Cardiac septum (tissue), 1 donor: Measurements from ENCODE around the gene PHRF1. TPM values are rescaled to one million over a fixed set of nuclear protein-coding genes. Genes with fewer than 3 reads are reported as not detected.

Experiments used
- DNase-seq: peaks from one replicate; pipeline ENCODE4 v3.0.0-alpha.2; 2020; ENCODE audit warnings: low spot score
- intact Hi-C: fragments of 100-400 bp; cut with DNase I; formaldehyde crosslinking; loops from one replicate; pipeline ENCODE4 v1.14.0; 2022
- total RNA-seq: library from RNA; stranded (reverse); fragmentation: NEBNext Ultra II Directional; extraction: Animal tissue kit (Norgen Biotek cat#: 25700); gene quantifications from one replicate; pipeline ENCODE4 v1.2.1, GENCODE V29; 2021
- donor health status: DM: no; HTN: no; CAD: no.

The PHRF1 gene
- total RNA-seq, 1 donor from 2014 or later = 20.9 TPM

- no peak for DNase-seq
- intact Hi-C loops = no loop called here
Observed at GRCh38 chr11:586376-587316, 10.4 kb downstream of the PHRF1 start.

GRCh38 chr11:587546-587945 is 11.3 kb downstream of the PHRF1 start:
- intact Hi-C loops = no loop called here
- no peak for DNase-seq

GRCh38 chr11:587978-588380 is 11.7 kb downstream of the PHRF1 start:
- no peak for DNase-seq
- intact Hi-C loops = no loop called here

GRCh38 chr11:589798-590197 is 13.5 kb downstream of the PHRF1 start:
- intact Hi-C loops = no loop called here
- no peak for DNase-seq

GRCh38 chr11:590997-591396 is 14.7 kb downstream of the PHRF1 start:
- intact Hi-C loops = no loop called here
- no peak for DNase-seq

GRCh38 chr11:592501-592900 is 16.2 kb downstream of the PHRF1 start:
- intact Hi-C loops = no loop called here
- DNase-seq = no peak

- no peak for DNase-seq
- intact Hi-C loops = no loop called here
Observed at GRCh38 chr11:592918-593317, 16.6 kb downstream of the PHRF1 start.

GRCh38 chr11:593347-593746 is 17.1 kb downstream of the PHRF1 start:
- intact Hi-C loops = no loop called here
- no peak for DNase-seq

- no peak for DNase-seq
- intact Hi-C loops = no loop called here
Observed at GRCh38 chr11:595400-595799, 19.1 kb downstream of the PHRF1 start.

- no peak for DNase-seq
- intact Hi-C loops = no loop called here
Observed at GRCh38 chr11:596374-596773, 20.1 kb downstream of the PHRF1 start.

GRCh38 chr11:597166-597725 is 21.0 kb downstream of the PHRF1 start:
- DNase-seq = no peak
- intact Hi-C loops = no loop called here

- DNase-seq = no peak
Observed at GRCh38 chr11:598005-598680, 21.9 kb downstream of the PHRF1 start.

GRCh38 chr11:601573-602245 is 25.4 kb downstream of the PHRF1 start:
- DNase-seq = no peak
- intact Hi-C loops = no loop called here

More at GRCh38 chr11:598005-598680, 21.9 kb downstream of the PHRF1 start:
- intact Hi-C loops = no loop called here

GRCh38 chr11:603154-603553 is 26.9 kb downstream of the PHRF1 start:
- no peak for DNase-seq
- intact Hi-C loops = no loop called here

GRCh38 chr11:605286-606129 is 29.2 kb downstream of the PHRF1 start:
- intact Hi-C loops = no loop called here
- no peak for DNase-seq

GRCh38 chr11:606245-606644 is 30.0 kb downstream of the PHRF1 start:
- intact Hi-C loops = no loop called here

GRCh38 chr11:607020-607780 is 30.9 kb downstream of the PHRF1 start:
- intact Hi-C loops = no loop called here
- DNase-seq = no peak

More at GRCh38 chr11:606245-606644, 30.0 kb downstream of the PHRF1 start:
- DNase-seq = peak; percentile 90

GRCh38 chr11:607971-608659 is 31.8 kb downstream of the PHRF1 start:
- intact Hi-C loops = no loop called here
- no peak for DNase-seq
